Urinary bladder (tissue), 4 donors: ENCODE measurements around the gene PIEZO2. TPM values are rescaled to one million over a fixed set of nuclear protein-coding genes. Genes with fewer than 3 reads are reported as not detected.

Experiments
- DNase-seq: peaks from one replicate; pipeline ENCODE4 v3.0.0-alpha.2; 2015; ENCODE audit errors: extremely low spot score
- H3K27ac ChIP-seq: one replicate; pipeline ENCODE4 v1.5.1; 2013; ENCODE audit warnings: low read depth, mild to moderate bottlenecking, moderate library complexity
- H3K36me3 ChIP-seq: one replicate; pipeline ENCODE4 v1.6.1; 2013; ENCODE audit warnings: mild to moderate bottlenecking, moderate library complexity; ENCODE audit not compliant: insufficient read depth
- H3K4me1 ChIP-seq: one replicate; pipeline ENCODE4 v1.6.1; 2013; ENCODE audit warnings: mild to moderate bottlenecking, moderate library complexity; ENCODE audit not compliant: insufficient read depth
- H3K4me3 ChIP-seq: one replicate; pipeline ENCODE4 v1.5.1; 2013; ENCODE audit warnings: low read depth, low read length
- WGBS: extraction: QIAGEN DNeasy Blood & Tissue Kit; methylation state at CpG from one replicate; pipeline ENCODE4 v1.1.7; 2013; 5-methylcytosine and 5-hydroxymethylcytosine counted together
- polyA plus RNA-seq: library from polyadenylated mRNA; stranded (reverse); fragments of 200-250 nt; gene quantifications from one replicate; pipeline ENCODE4 v1.2.3, GENCODE V29; 2013
- total RNA-seq: library from RNA; depleted of rRNA; stranded (reverse); fragments of >200 nt; gene quantifications from one replicate; pipeline ENCODE4 v1.2.3, GENCODE V29; 2014
- donor health status: healthy with polysubstance abuse.
- donor health status: healthy.

The PIEZO2 gene
- total and polyA plus RNA-seq, 2 donors = 5.9 to 78.1 TPM

- H3K36me3 ChIP-seq = no peaks in the 10 kb centered on the region
- H3K4me3 ChIP-seq = no peak overlapping the region
- no peak for DNase-seq
- 59% methylated on average over 7 of the region's 7 CpGs for WGBS
- H3K4me1 ChIP-seq = no peaks in the 10 kb centered on the region
- no peak overlapping the region for H3K27ac ChIP-seq
These were observed 358.1 kb downstream of the PIEZO2 start for GRCh38 chr18:10791169-10791831.

GRCh38 chr18:10789180-10789579 is 360.2 kb downstream of the PIEZO2 start:
- no peak overlapping the region for H3K27ac ChIP-seq
- H3K36me3 ChIP-seq = no peaks in the 10 kb centered on the region
- no peaks in the 10 kb centered on the region for H3K4me1 ChIP-seq
- WGBS = 90% methylated on average over 2 of the region's 2 CpGs
- DNase-seq = no peak
- H3K4me3 ChIP-seq = no peak overlapping the region

GRCh38 chr18:10787293-10787901 is 362.0 kb downstream of the PIEZO2 start:
- 50% methylated on average over 5 of the region's 5 CpGs for WGBS
- Histone ChIP-seq H3K27ac (no peak overlapping the region), H3K4me1 (no peaks in the 10 kb centered on the region), H3K36me3 (no peaks in the 10 kb centered on the region), H3K4me3 (no peak overlapping the region)
- DNase-seq = no peak

DNA sequence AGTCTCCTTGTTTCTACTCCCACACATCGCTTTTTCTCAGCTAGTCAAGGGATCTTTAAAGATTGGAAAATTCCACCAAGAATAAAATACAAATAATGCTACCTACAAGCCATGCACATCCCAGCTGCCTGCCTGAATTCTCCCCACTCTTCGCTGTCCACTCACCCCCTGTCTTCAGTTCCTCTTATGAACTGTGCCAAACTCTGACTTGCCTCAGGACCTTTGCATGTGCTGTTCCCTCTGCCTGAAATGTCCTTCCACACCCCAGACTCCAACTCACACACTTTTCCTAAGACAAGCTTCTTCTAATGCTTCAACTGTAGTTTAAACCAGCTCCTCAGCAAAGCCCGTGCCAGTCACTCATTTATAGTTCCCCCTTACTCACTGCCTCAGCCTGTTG is 363.6 kb downstream of the PIEZO2 start:
- 64% methylated on average over 3 of the region's 3 CpGs for WGBS
- Histone ChIP-seq H3K36me3 (no peaks in the 10 kb centered on the region), H3K4me3 (no peak overlapping the region), H3K4me1 (no peaks in the 10 kb centered on the region), H3K27ac (no peak overlapping the region)
- no peak for DNase-seq

GRCh38 chr18:10784596-10785202 is 364.7 kb downstream of the PIEZO2 start:
- no peak overlapping the region for H3K27ac ChIP-seq
- H3K4me1 ChIP-seq = no peaks in the 10 kb centered on the region
- no peak for DNase-seq
- H3K36me3 ChIP-seq = no peaks in the 10 kb centered on the region
- 86% methylated on average over 7 of the region's 7 CpGs for WGBS
- no peak overlapping the region for H3K4me3 ChIP-seq

GRCh38 chr18:10783941-10784340 is 365.4 kb downstream of the PIEZO2 start:
- WGBS = 81% methylated on average over 5 of the region's 5 CpGs
- H3K36me3 ChIP-seq = no peaks in the 10 kb centered on the region
- DNase-seq = no peak
- no peak overlapping the region for H3K4me3 ChIP-seq
- no peaks in the 10 kb centered on the region for H3K4me1 ChIP-seq
- H3K27ac ChIP-seq = no peak overlapping the region

GRCh38 chr18:10776493-10776892 is 372.9 kb downstream of the PIEZO2 start:
- no peaks in the 10 kb centered on the region for H3K4me1 ChIP-seq
- no peak overlapping the region for H3K4me3 ChIP-seq
- H3K27ac ChIP-seq = no peak overlapping the region
- no peak for DNase-seq
- 51% methylated on average over 6 of the region's 6 CpGs for WGBS
- H3K36me3 ChIP-seq = no peaks in the 10 kb centered on the region

DNA sequence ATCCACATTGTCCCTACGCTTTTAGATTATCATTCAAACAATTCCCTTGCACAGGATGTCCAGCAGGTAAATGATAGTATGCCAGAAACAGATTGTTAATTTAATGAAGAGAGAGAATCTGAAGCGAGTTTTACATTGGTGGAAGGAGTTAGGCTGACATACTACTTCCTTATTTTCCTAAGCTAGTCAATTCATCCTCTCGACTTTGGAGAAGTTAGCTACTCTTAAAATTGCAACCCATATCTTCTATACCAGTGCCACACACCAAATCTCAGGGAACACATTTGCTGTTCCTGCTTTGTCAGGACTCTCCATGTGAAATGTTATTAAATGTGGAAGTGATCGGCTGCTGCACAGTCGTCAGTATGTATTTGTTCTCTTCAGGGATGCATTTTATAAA is 374.3 kb downstream of the PIEZO2 start:
- WGBS = 92% methylated on average over 5 of the region's 5 CpGs

DNA sequence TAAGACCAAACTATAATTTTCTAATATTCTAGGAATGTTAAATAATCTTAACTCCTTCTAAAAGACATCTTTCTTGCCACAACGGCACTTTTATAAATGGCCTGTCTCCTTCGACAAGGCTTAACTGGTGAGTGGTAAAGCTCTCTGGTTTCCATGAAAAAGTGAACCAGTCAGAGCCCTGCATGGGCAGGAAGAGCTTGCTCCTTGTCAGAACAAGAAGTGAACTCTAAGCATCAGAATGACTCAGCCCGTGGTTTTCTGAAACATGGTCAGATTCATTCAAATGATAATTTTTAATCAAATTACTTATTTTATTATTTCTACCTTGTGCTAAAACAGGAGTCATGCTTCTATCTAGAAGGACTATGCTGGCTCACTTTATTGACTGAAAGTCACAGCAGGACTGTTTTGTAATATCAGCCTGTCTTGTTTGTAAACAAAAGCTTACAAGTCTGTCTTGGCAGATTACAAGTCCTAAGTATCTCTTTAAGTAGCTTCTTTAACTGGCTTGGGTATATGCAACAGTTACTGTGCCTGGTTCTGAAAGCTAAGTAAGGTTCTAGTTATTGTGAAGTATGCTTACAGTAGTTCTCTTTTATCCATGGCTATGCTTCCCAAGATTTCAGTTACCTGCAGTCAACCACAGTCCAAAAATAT is 378.2 kb downstream of the PIEZO2 start:
- H3K36me3 ChIP-seq = no peaks in the 10 kb centered on the region
- H3K4me1 ChIP-seq = no peaks in the 10 kb centered on the region
- H3K27ac ChIP-seq = no peak overlapping the region
- WGBS = 39% methylated on average over 3 of the region's 3 CpGs
- no peak for DNase-seq
- H3K4me3 ChIP-seq = no peak overlapping the region

More for the DNA sequence above, 374.3 kb downstream of the PIEZO2 start:
- Histone ChIP-seq H3K4me3 (no peak overlapping the region), H3K4me1 (no peaks in the 10 kb centered on the region), H3K27ac (no peak overlapping the region), H3K36me3 (no peaks in the 10 kb centered on the region)
- no peak for DNase-seq

GRCh38 chr18:10770264-10770663 is 379.1 kb downstream of the PIEZO2 start:
- Histone ChIP-seq H3K36me3 (no peaks in the 10 kb centered on the region), H3K4me3 (no peak overlapping the region), H3K4me1 (no peaks in the 10 kb centered on the region), H3K27ac (no peak overlapping the region)
- 85% methylated on average over 2 of the region's 2 CpGs for WGBS
- no peak for DNase-seq

DNA sequence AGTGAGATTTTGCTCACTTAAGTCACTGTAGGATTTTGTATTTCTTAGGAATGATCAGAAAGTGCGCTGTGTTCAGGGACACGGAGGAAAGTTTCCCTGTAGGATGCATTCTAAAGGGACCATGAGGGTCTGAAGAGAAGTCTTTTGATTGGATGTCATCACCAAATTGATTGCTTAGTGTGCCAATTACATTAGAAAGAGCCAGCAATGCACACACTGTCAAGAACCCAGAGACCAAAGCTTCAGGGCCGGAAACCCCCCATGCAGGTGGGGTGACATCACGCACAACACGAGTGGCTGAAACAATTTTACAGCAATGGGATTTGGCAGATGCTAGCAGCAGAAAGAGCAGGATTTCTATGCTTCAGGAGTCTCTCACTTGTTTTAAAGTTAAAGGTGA is 381.1 kb downstream of the PIEZO2 start:
- Histone ChIP-seq H3K27ac (no peak overlapping the region), H3K4me1 (no peaks in the 10 kb centered on the region), H3K4me3 (no peak overlapping the region), H3K36me3 (no peaks in the 10 kb centered on the region)
- WGBS = 94% methylated on average over 5 of the region's 5 CpGs
- DNase-seq = no peak

- H3K4me3 ChIP-seq = no peak overlapping the region
- no peak for DNase-seq
- H3K4me1 ChIP-seq = no peaks in the 10 kb centered on the region
- no peak overlapping the region for H3K27ac ChIP-seq
- 96% methylated on average over 5 of the region's 5 CpGs for WGBS
- no peaks in the 10 kb centered on the region for H3K36me3 ChIP-seq
These were observed 381.7 kb downstream of the PIEZO2 start for GRCh38 chr18:10767658-10768057.

DNA sequence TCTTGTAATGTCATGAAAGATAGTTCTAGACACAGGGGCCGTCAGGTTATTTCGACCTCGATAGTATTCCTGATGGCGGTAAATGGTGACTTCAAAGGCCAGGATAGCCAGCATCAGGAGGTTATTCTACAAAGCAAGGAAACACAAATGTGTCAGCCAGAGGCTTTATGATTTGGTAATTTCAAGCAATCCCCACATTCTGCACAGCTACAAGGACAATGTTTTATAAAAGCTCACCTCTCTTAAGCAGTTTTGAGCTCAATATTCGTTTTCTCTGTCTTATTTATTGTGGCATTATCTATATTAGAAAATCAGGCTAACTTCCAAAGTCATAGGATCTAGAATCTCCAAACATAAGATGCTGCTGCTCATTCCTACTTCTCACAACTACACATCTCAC is 388.4 kb downstream of the PIEZO2 start:
- H3K36me3 ChIP-seq = no peaks in the 10 kb centered on the region
- H3K4me1 ChIP-seq = no peaks in the 10 kb centered on the region
- no peak overlapping the region for H3K27ac ChIP-seq
- DNase-seq = no peak
- WGBS = 96% methylated on average over 5 of the region's 5 CpGs
- no peak overlapping the region for H3K4me3 ChIP-seq

DNA sequence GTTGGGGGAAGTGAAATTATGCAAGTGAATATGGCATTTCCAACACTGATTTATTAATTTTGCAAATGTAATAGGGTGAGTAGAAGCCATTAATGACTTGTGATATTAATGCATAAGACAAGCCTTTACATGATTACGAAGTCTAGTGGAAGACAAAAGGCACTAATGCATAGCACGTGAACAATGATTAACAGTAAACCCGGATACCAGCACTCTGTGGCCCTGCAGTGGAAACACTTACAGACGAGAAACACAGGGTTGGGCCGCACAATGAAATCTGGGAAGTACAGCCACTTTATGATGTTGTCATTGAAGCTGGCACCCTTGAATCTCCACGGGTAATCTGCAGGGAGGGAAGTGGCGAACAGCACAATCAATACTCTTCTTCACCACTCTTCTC is 390.1 kb downstream of the PIEZO2 start:
- 89% methylated on average over 7 of the region's 7 CpGs for WGBS
- DNase-seq = no peak
- no peak overlapping the region for H3K27ac ChIP-seq

More for the DNA sequence above, 390.1 kb downstream of the PIEZO2 start:
- Histone ChIP-seq H3K4me3 (no peak overlapping the region), H3K36me3 (no peaks in the 10 kb centered on the region), H3K4me1 (no peaks in the 10 kb centered on the region)
